HepG2 (cell line): ENCODE data around the gene SLC7A8. TPM values are rescaled to one million over a fixed set of nuclear protein-coding genes. Genes with fewer than 3 reads are reported as not detected.
"Not testable (repeated sequence)": the region's sequence is repeated elsewhere in the genome, so short reads cannot be mapped to it uniquely, and the experiment has no call there.

Experiments
- ATAC-seq: fragments of 200-7000 bp; cut with Tn5 transposase; 3 replicates; pipeline ENCODE4 v1.9.1; 2020; ENCODE audit warnings: mild to moderate bottlenecking, moderate library complexity
- BruUV-seq: library from RNA; stranded (reverse); fragments of 400-500 nt; replicated peaks from 2 replicates; lab custom pipeline; 2021; lab: Mats Ljungman, UMichigan
- CTCF ChIA-PET: fragments of 300-600 bp; formaldehyde crosslinking; extraction: SDS; loops from one replicate; lab custom pipeline; 2021; ENCODE audit warnings: low total read pairs, inconsistent platforms, low intra/inter-chr PET ratio; lab: Yijun Ruan, JAX
- POLR2A ChIA-PET: fragments of 350-600 bp; sonication (Branson Sonifier 250); formaldehyde crosslinking; loops from one replicate; lab custom pipeline; 2020; ENCODE audit warnings: antibody characterized with exemption, inconsistent platforms; lab: Yijun Ruan, JAX
- DNase-seq: peaks from one replicate; pipeline ENCODE4 v3.0.0-alpha.2; 2015; ENCODE audit warnings: low spot score
- FAIRE-seq: peaks from 3 replicates; lab custom pipeline; 2011; peaks lifted over from hg19 to GRCh38; lab: Jason Lieb, UNC
- H2AFZ ChIP-seq: one replicate; pipeline ENCODE4 v1.6.1; 2011; ENCODE audit warnings: low read length, inconsistent platforms
- H3K27ac ChIP-seq: fragments of 300-600 bp; 3 replicates; pipeline ENCODE4 v1.8.0; 2011; ENCODE audit warnings: mixed run types, mild to moderate bottlenecking, mixed read lengths, low read length, inconsistent platforms; ENCODE audit not compliant: insufficient read depth; ENCODE audit errors: extremely low read length
- H3K27me3 ChIP-seq, 2 experiments: fragments of 200-600 bp in 1 of 2; 2 replicates in 1 of 2; 3 replicates in 1 of 2; pipeline versions ENCODE4 v1.6.0 to v1.8.0; 2011; ENCODE audit warnings: low read length in 2 of 2, mild to moderate bottlenecking in 2 of 2, moderate library complexity in 2 of 2, inconsistent platforms in 1 of 2; ENCODE audit not compliant: insufficient read depth in 2 of 2, control insufficient read depth in 1 of 2
- H3K36me3 ChIP-seq, 2 experiments: fragments of 200-600 bp in 1 of 2; replicated peaks in 1 of 2; 2 replicates in 1 of 2; 3 replicates in 1 of 2; pipeline versions ENCODE4 v1.5.1 to v1.8.0; 2011; ENCODE audit warnings: low read length in 2 of 2, inconsistent platforms in 1 of 2; ENCODE audit not compliant: insufficient read depth in 2 of 2, control insufficient read depth in 1 of 2
- H3K4me1 ChIP-seq: 2 replicates; pipeline ENCODE4 v1.5.1; 2012; ENCODE audit warnings: low read length, inconsistent platforms; ENCODE audit not compliant: insufficient read depth
- H3K4me2 ChIP-seq: 2 replicates; pipeline ENCODE4 v1.6.0; 2011; ENCODE audit warnings: low read depth, low read length, inconsistent platforms
- H3K4me3 ChIP-seq, 3 experiments: fragments of 200-600 bp in 1 of 3; sonication (generic), shearing (Covaris generic) in 1 of 3; replicated peaks in 1 of 3; 2 replicates each; pipeline ENCODE4 v1.5.1; 2011 to 2016; ENCODE audit warnings: low read length in 3 of 3, inconsistent platforms in 2 of 3, low read depth in 2 of 3, mild to moderate bottlenecking in 2 of 3, control low read depth in 1 of 3, mixed read lengths in 1 of 3; ENCODE audit not compliant: insufficient read depth in 1 of 3
- H3K79me2 ChIP-seq: one replicate; pipeline ENCODE4 v1.6.1; 2011; ENCODE audit warnings: low read length, inconsistent platforms; ENCODE audit not compliant: insufficient read depth
- H3K9ac ChIP-seq: 2 replicates; pipeline ENCODE4 v1.6.0; 2011; ENCODE audit warnings: mild to moderate bottlenecking, low read depth, low read length, inconsistent platforms; ENCODE audit not compliant: insufficient read depth
- H3K9me3 ChIP-seq: 2 replicates; pipeline ENCODE4 v1.5.1; 2012; ENCODE audit warnings: mild to moderate bottlenecking, low read length
- H4K20me1 ChIP-seq: 2 replicates; pipeline ENCODE4 v1.6.0; 2011; ENCODE audit warnings: inconsistent platforms, mild to moderate bottlenecking, low read length, moderate library complexity; ENCODE audit not compliant: insufficient read depth
- CHD2 ChIP-seq: IDR thresholded peaks from 2 replicates; pipeline ENCODE4 v1.6.1; 2011; ENCODE audit warnings: low read depth, low read length, improper control_type of control experiment
- ELF3 ChIP-seq: IDR thresholded peaks from 2 replicates; pipeline ENCODE4 v1.6.1; 2016; ENCODE audit warnings: missing genetic modification reagents, missing compliant biosample characterization
- FOXP1 ChIP-seq, 2 experiments: fragments of 450-650 bp in 1 of 2; IDR thresholded peaks; 2 replicates each; pipeline ENCODE4 v1.6.1; 2017 to 2018; ENCODE audit warnings: antibody characterized with exemption in 1 of 2
- HOXA3 ChIP-seq: sonication (generic); formaldehyde crosslinking; IDR thresholded peaks from 2 replicates; pipeline ENCODE4 v1.5.0; 2020; ENCODE audit warnings: missing genetic modification reagents
- KLF16 ChIP-seq, 2 experiments: sonication (generic) in 1 of 2; formaldehyde crosslinking in 1 of 2; IDR thresholded peaks; 2 replicates each; pipeline versions ENCODE4 v1.6.1 to v1.8.0; 2016 to 2023; ENCODE audit warnings: missing genetic modification reagents in 2 of 2, missing compliant biosample characterization in 1 of 2
- NKX3-1 ChIP-seq: sonication (generic); formaldehyde crosslinking; IDR thresholded peaks from 2 replicates; pipeline ENCODE4 v1.5.0; 2020; ENCODE audit warnings: missing genetic modification reagents
- SMAD9 ChIP-seq: sonication (generic); formaldehyde crosslinking; IDR thresholded peaks from 2 replicates; pipeline ENCODE4 v1.5.1; 2020; ENCODE audit warnings: mild to moderate bottlenecking, missing genetic modification reagents
- TSC22D2 ChIP-seq: sonication (generic); formaldehyde crosslinking; IDR thresholded peaks from 2 replicates; pipeline ENCODE4 v1.5.1; 2020; ENCODE audit warnings: missing genetic modification reagents, mild to moderate bottlenecking, borderline replicate concordance
- YEATS4 ChIP-seq: sonication (generic); formaldehyde crosslinking; IDR thresholded peaks from 2 replicates; pipeline ENCODE4 v1.4.0; 2020; ENCODE audit warnings: missing genetic modification reagents, borderline replicate concordance
- ZNF570 ChIP-seq: sonication (generic); formaldehyde crosslinking; IDR thresholded peaks from 2 replicates; pipeline ENCODE4 v1.4.0; 2020; ENCODE audit warnings: mild to moderate bottlenecking, missing genetic modification reagents, borderline replicate concordance
- ZNF589 ChIP-seq: sonication (generic); formaldehyde crosslinking; conservative IDR thresholded peaks from 2 replicates; pipeline ENCODE4 v1.8.0; 2022; ENCODE audit warnings: mild to moderate bottlenecking, moderate library complexity, missing genetic modification reagents
- WGBS: methylation state at CpG from one replicate; pipeline ENCODE4 v1.1.6; 2017; ENCODE audit warnings: low lambda C conversion rate; 5-methylcytosine and 5-hydroxymethylcytosine counted together
- in situ Hi-C: cut with HindIII; loops from 2 replicates; pipeline ENCODE4 v1.10.0; 2017; ENCODE audit warnings: low pct_unique_long_range_greater_than_20kb; ENCODE audit not compliant: extremely low pct_ligation_motif_present
- intact Hi-C: fragments of 100-400 bp; cut with micrococcal nuclease; formaldehyde crosslinking; loops from one replicate; pipeline ENCODE4 v1.10.0; 2022; ENCODE audit not compliant: unreplicated experiment
- polyA plus RNA-seq, 8 experiments: library from polyadenylated mRNA; depleted of rRNA in 3 of 8; stranded (reverse) in 7 of 8; unstranded in 1 of 8; fragments of >200 nt; fragmentation: Illumina TruSeq in 4 of 8; extraction: Trizol in 4 of 8; gene quantifications; 2 replicates each; pipeline versions ENCODE4 v1.2.1 to v1.2.3, GENCODE V29; 2011 to 2016; ENCODE audit warnings: low read depth in 4 of 8, missing spikeins in 1 of 8, mixed read lengths in 1 of 8; ENCODE audit not compliant: insufficient read depth in 1 of 8
- total RNA-seq, 5 experiments: library from RNA; depleted of rRNA; stranded (reverse); fragments of >200 nt; fragmentation: Illumina TruSeq; extraction: Trizol; gene quantifications; 2 replicates each; pipeline ENCODE4 v1.2.3, GENCODE V29; 2016; ENCODE audit warnings: low read depth in 1 of 5
- TF ChIP-seq, protein P1 (sequence below), 2 experiments: sonication (generic) in 1 of 2; formaldehyde crosslinking in 1 of 2; IDR thresholded peaks; 2 replicates each; pipeline versions ENCODE4 v1.6.1 to v1.9.0; 2014 to 2022; ENCODE audit warnings: antibody characterized with exemption in 1 of 2, borderline replicate concordance in 1 of 2, inconsistent platforms in 1 of 2, low read depth in 1 of 2, missing genetic modification reagents in 1 of 2

The SLC7A8 gene
- total and polyA plus RNA-seq, 2 of the 13 experiments (the other 11 are each of a cell fraction or from before 2014, with no cell fraction given) = 0.25 TPM; not detected in 1

DNA sequence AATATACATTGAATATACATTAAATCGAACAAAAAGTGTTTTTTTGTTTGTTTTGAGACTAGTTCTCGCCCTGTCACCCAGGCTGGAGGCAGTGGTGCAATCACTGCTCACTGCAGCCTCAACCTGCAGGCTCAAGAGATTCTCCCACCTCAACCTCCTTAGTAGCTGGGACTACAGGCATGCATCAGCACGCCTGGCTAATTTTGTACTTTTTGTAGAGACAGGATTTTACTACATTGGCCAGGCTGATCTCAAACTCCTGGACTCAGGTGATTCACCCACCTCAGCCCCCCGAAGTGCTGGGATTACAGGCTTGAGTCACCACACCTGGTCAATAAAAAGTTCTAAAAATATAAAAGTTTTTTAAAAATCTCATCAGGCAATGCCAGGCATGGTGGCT, 44.1 kb upstream of the SLC7A8 start:
- POLR2A ChIA-PET = no interaction called here
- CTCF ChIA-PET = interaction anchor here (0.6 kb wide), 1 partner anchor 12 kb away, joined by 3 read pairs; no protein-coding TSS in a partner anchor
- Histone ChIP-seq H3K4me3 (no peak overlapping the region), H2AFZ (no peak overlapping the region), H3K27me3 (0 out of 5 replicates have a peak, but pooled peaks cover 0 to 2% of the 10 kb centered on the region in 2 experiments), H3K4me1 (no peaks in the 10 kb centered on the region), H3K27ac (no peak overlapping the region), H3K9me3 (no peaks in the 10 kb centered on the region), H3K9ac (no peak overlapping the region), H3K79me2 (no peaks in the 10 kb centered on the region), H3K4me2 (no peak overlapping the region), H3K36me3 (no peaks in the 10 kb centered on the region), H4K20me1 (no peaks in the 10 kb centered on the region)
- BruUV-seq = no TSS peak
- ATAC-seq (no peak), FAIRE-seq (no peak), DNase-seq (no peak)
- 2% methylated on average over 4 of the region's 4 CpGs for WGBS
- intact Hi-C loops (no loop called here), in situ Hi-C loops (no loop called here)
- TF ChIP-seq YEATS4 (CRISPR knock-in tag) = no peak
- TF ChIP-seq, protein P1, sequence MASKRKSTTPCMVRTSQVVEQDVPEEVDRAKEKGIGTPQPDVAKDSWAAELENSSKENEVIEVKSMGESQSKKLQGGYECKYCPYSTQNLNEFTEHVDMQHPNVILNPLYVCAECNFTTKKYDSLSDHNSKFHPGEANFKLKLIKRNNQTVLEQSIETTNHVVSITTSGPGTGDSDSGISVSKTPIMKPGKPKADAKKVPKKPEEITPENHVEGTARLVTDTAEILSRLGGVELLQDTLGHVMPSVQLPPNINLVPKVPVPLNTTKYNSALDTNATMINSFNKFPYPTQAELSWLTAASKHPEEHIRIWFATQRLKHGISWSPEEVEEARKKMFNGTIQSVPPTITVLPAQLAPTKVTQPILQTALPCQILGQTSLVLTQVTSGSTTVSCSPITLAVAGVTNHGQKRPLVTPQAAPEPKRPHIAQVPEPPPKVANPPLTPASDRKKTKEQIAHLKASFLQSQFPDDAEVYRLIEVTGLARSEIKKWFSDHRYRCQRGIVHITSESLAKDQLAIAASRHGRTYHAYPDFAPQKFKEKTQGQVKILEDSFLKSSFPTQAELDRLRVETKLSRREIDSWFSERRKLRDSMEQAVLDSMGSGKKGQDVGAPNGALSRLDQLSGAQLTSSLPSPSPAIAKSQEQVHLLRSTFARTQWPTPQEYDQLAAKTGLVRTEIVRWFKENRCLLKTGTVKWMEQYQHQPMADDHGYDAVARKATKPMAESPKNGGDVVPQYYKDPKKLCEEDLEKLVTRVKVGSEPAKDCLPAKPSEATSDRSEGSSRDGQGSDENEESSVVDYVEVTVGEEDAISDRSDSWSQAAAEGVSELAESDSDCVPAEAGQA (IDR thresholded peaks at IDR 0.05; ENCODE audit: low read depth) = no peak
- TF ChIP-seq, protein P1 (CRISPR knock-in tag; IDR thresholded peaks at IDR 0.05; ENCODE audit: borderline replicate concordance) = no peak
- no peak for TF ChIP-seq ELF3 (CRISPR knock-in tag)
- no peak for TF ChIP-seq HOXA3 (CRISPR knock-in tag)
- no peak for TF ChIP-seq SMAD9 (CRISPR knock-in tag)
- TF ChIP-seq ZNF589 (CRISPR knock-in tag) = no peak
- TF ChIP-seq KLF16 (CRISPR knock-in tag; IDR thresholded peaks at IDR 0.05) = no peak
- no peak for TF ChIP-seq ZNF570 (CRISPR knock-in tag)
- no peak for TF ChIP-seq TSC22D2
- no peak for TF ChIP-seq FOXP1 (IDR thresholded peaks at IDR 0.05)
- TF ChIP-seq FOXP1 (CRISPR knock-in tag; IDR thresholded peaks at IDR 0.05) = no peak
- no peak for TF ChIP-seq NKX3-1 (CRISPR knock-in tag)
- no peak for TF ChIP-seq CHD2

- 7% methylated on average over 1 of the region's 1 CpG for WGBS
- BruUV-seq, H3K9me3 ChIP-seq, CTCF ChIA-PET, H3K4me3 ChIP-seq, H4K20me1 ChIP-seq, H3K4me2 ChIP-seq, H2AFZ ChIP-seq, H3K4me1 ChIP-seq, FAIRE-seq, H3K79me2 ChIP-seq, ATAC-seq, in situ Hi-C loops, H3K27me3 ChIP-seq, DNase-seq, H3K27ac ChIP-seq, H3K36me3 ChIP-seq, H3K9ac ChIP-seq, intact Hi-C loops, POLR2A ChIA-PET: not testable (repeated sequence)
Observed at GRCh38 chr14:23224958-23225357, 41.5 kb upstream of the SLC7A8 start.
